H9 (cell line): ENCODE results near the gene KIF14. TPM values are rescaled to one million over a fixed set of nuclear protein-coding genes. Genes with fewer than 3 reads are reported as not detected.
A peak's percentile ranks its signal among the peaks of the same experiment; 100 is the strongest.

Experiments
- DNase-seq: peaks from one replicate; pipeline ENCODE4 v3.0.0-alpha.2; 2017
- H2AFZ ChIP-seq: one replicate; pipeline ENCODE4 v1.6.1; 2013; ENCODE audit warnings: mild to moderate bottlenecking, low read length, control low read depth, moderate library complexity
- H2AK5ac ChIP-seq: 2 replicates; pipeline ENCODE4 v1.6.1; 2013; ENCODE audit warnings: low read length, control low read depth, mixed read lengths; ENCODE audit not compliant: insufficient read length
- H2BK120ac ChIP-seq: one replicate; pipeline ENCODE4 v1.6.1; 2013; ENCODE audit warnings: low read depth, mild to moderate bottlenecking, low read length, control low read depth, inconsistent platforms; ENCODE audit not compliant: poor library complexity, severe bottlenecking
- H2BK12ac ChIP-seq: 2 replicates; pipeline ENCODE4 v1.6.1; 2013; ENCODE audit warnings: low read length, control low read depth, mixed read lengths, low read depth; ENCODE audit not compliant: insufficient read length
- H2BK15ac ChIP-seq: 2 replicates; pipeline ENCODE4 v1.6.1; 2013; ENCODE audit warnings: low read depth, low read length, control low read depth
- H2BK20ac ChIP-seq: one replicate; pipeline ENCODE4 v1.6.1; 2013; ENCODE audit warnings: low read depth, mild to moderate bottlenecking, low read length, control low read depth, inconsistent platforms; ENCODE audit not compliant: poor library complexity, severe bottlenecking
- H2BK5ac ChIP-seq: 2 replicates; pipeline ENCODE4 v1.6.1; 2013; ENCODE audit warnings: low read length, control low read depth, mixed read lengths; ENCODE audit not compliant: insufficient read length
- H3K14ac ChIP-seq: 2 replicates; pipeline ENCODE4 v1.6.1; 2013; ENCODE audit warnings: low read length, control low read depth; ENCODE audit not compliant: insufficient read depth
- H3K18ac ChIP-seq: 2 replicates; pipeline ENCODE4 v1.6.1; 2013; ENCODE audit warnings: low read depth, mild to moderate bottlenecking, mixed read lengths, low read length, control low read depth; ENCODE audit not compliant: insufficient read length
- H3K23ac ChIP-seq: 2 replicates; pipeline ENCODE4 v1.6.1; 2013; ENCODE audit warnings: low read length, control low read depth, mixed read lengths, low read depth; ENCODE audit not compliant: insufficient read length
- H3K23me2 ChIP-seq: 2 replicates; pipeline ENCODE4 v1.6.1; 2013; ENCODE audit warnings: low read depth, mild to moderate bottlenecking, mixed read lengths, low read length, control low read depth; ENCODE audit not compliant: insufficient read length, poor library complexity, severe bottlenecking
- H3K27ac ChIP-seq: 2 replicates; pipeline ENCODE4 v1.5.1; 2013; ENCODE audit warnings: low read length, control low read depth, mixed read lengths, low read depth; ENCODE audit not compliant: insufficient read length
- H3K27me3 ChIP-seq: 2 replicates; pipeline ENCODE4 v1.6.1; 2013; ENCODE audit warnings: low read length, control low read depth, inconsistent platforms; ENCODE audit not compliant: insufficient read depth
- H3K4ac ChIP-seq: 2 replicates; pipeline ENCODE4 v1.6.1; 2013; ENCODE audit warnings: low read depth, mild to moderate bottlenecking, control low read depth, inconsistent platforms, low read length, moderate library complexity
- H3K4me1 ChIP-seq: 2 replicates; pipeline ENCODE4 v1.6.1; 2013; ENCODE audit warnings: low read length, control low read depth, inconsistent platforms; ENCODE audit not compliant: insufficient read depth
- H3K4me2 ChIP-seq: 2 replicates; pipeline ENCODE4 v1.6.1; 2013; ENCODE audit warnings: low read length, control low read depth, mixed read lengths; ENCODE audit not compliant: insufficient read length, insufficient read depth
- H3K56ac ChIP-seq: 2 replicates; pipeline ENCODE4 v1.6.1; 2013; ENCODE audit warnings: low read depth, mild to moderate bottlenecking, mixed read lengths, low read length, control low read depth; ENCODE audit not compliant: insufficient read length
- H3K79me1 ChIP-seq: 2 replicates; pipeline ENCODE4 v1.6.1; 2013; ENCODE audit warnings: low read depth, mild to moderate bottlenecking, moderate library complexity, low read length, control low read depth, inconsistent platforms; ENCODE audit not compliant: insufficient read depth, poor library complexity, severe bottlenecking
- H3K79me2 ChIP-seq: 2 replicates; pipeline ENCODE4 v1.6.1; 2013; ENCODE audit warnings: low read length, control low read depth, inconsistent platforms; ENCODE audit not compliant: insufficient read depth
- H3K9ac ChIP-seq: 2 replicates; pipeline ENCODE4 v1.6.1; 2013; ENCODE audit warnings: low read length, control low read depth, mixed read lengths; ENCODE audit not compliant: insufficient read length; ENCODE audit errors: extremely low read depth
- H3K9me3 ChIP-seq: one replicate; pipeline ENCODE4 v1.6.1; 2013; ENCODE audit warnings: low read depth, low read length, inconsistent platforms; ENCODE audit not compliant: control insufficient read depth
- H3T11ph ChIP-seq: one replicate; pipeline ENCODE4 v1.6.1; 2013; ENCODE audit warnings: mild to moderate bottlenecking, low read length, control low read depth, inconsistent platforms
- H4K20me1 ChIP-seq: one replicate; pipeline ENCODE4 v1.6.1; 2013; ENCODE audit not compliant: control insufficient read depth, insufficient read length, insufficient read depth
- H4K5ac ChIP-seq: 2 replicates; pipeline ENCODE4 v1.6.1; 2013; ENCODE audit warnings: low read depth, mild to moderate bottlenecking, mixed read lengths, low read length, control low read depth; ENCODE audit not compliant: insufficient read length
- H4K8ac ChIP-seq: replicated peaks from 2 replicates; pipeline ENCODE4 v1.6.1; 2013; ENCODE audit warnings: low read length, control low read depth, mixed read lengths, low read depth; ENCODE audit not compliant: insufficient read length
- H4K91ac ChIP-seq: 2 replicates; pipeline ENCODE4 v1.6.1; 2013; ENCODE audit warnings: low read depth, mild to moderate bottlenecking, moderate library complexity, mixed read lengths, low read length, control low read depth; ENCODE audit not compliant: insufficient read length
- H3K27ac Mint-ChIP-seq, 3 experiments: 2 replicates in 2 of 3; 3 replicates in 1 of 3; pipeline ENCODE4 v1.8.0; 2020 to 2021; ENCODE audit warnings: mixed read lengths in 3 of 3, mild to moderate bottlenecking in 1 of 3, moderate library complexity in 1 of 3
- H3K27me3 Mint-ChIP-seq: 2 replicates; pipeline ENCODE4 v1.8.0; 2021; ENCODE audit warnings: low read depth, mild to moderate bottlenecking, moderate library complexity, mixed read lengths
- H3K36me3 Mint-ChIP-seq, 3 experiments: 2 replicates in 2 of 3; 3 replicates in 1 of 3; pipeline ENCODE4 v1.8.0; 2020 to 2021; ENCODE audit warnings: low read depth in 3 of 3, mixed read lengths in 3 of 3; ENCODE audit not compliant: insufficient read depth in 1 of 3
- H3K4me1 Mint-ChIP-seq, 2 experiments: 2 replicates each; pipeline ENCODE4 v1.8.0; 2020; ENCODE audit warnings: mixed read lengths in 2 of 2
- H3K4me3 Mint-ChIP-seq, 2 experiments: 2 replicates in 1 of 2; 3 replicates in 1 of 2; pipeline ENCODE4 v1.8.0; 2020 to 2021; ENCODE audit warnings: mild to moderate bottlenecking in 2 of 2, mixed read lengths in 2 of 2, moderate library complexity in 1 of 2
- H3K9me3 Mint-ChIP-seq, 2 experiments: 2 replicates in 1 of 2; 3 replicates in 1 of 2; pipeline ENCODE4 v1.8.0; 2020; ENCODE audit warnings: mild to moderate bottlenecking in 2 of 2, mixed read lengths in 2 of 2, moderate library complexity in 1 of 2
- WGBS: extraction: QIAGEN DNeasy Blood & Tissue Kit; methylation state at CpG from one replicate; pipeline ENCODE4 v1.1.7; 2013; ENCODE audit warnings: missing lambda C conversion rate, low lambda C conversion rate, mixed read lengths; ENCODE audit not compliant: insufficient read length; ENCODE audit errors: extremely low coverage; 5-methylcytosine and 5-hydroxymethylcytosine counted together
- total RNA-seq: library from RNA; stranded (reverse); gene quantifications from 2 replicates; pipeline ENCODE4 v1.2.1, GENCODE V29; 2021
- TF ChIP-seq, protein P1 (sequence below): fragments of 200-600 bp; sonication (generic); conservative IDR thresholded peaks from 3 replicates; pipeline ENCODE4 v1.8.0; 2021; ENCODE audit warnings: antibody characterized with exemption, mild to moderate bottlenecking

Gene KIF14
- total RNA-seq, 1 experiment from 2014 or later: 18.2 TPM

DNA sequence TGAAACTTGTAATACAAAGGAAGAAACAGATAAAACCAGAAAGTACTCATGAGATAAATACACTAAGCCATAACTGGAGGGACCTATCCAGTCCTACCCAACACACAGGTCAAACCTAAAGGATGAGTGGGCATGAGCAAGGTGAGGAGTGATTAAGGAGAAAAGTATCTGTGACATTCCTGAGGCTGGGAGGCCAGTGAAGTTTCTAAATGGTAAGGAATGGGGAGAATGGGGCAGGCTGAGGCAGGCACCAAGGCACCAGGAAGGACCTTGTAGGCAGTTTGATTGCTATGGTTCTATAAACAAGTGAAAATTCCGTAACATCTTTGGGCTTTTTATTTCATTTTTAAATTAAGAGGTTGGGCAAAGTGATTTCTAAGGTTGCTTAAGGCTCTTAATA is 38.7 kb upstream of the KIF14 start:
- H3K9ac ChIP-seq: no peak overlapping the region
- no peaks in the 10 kb centered on the region for H3K23me2 ChIP-seq
- no peaks in the 10 kb centered on the region for H3K79me2 ChIP-seq
- H2AFZ ChIP-seq: no peak overlapping the region
- Mint-ChIP-seq H3K27ac (peak overlapping the region in 1 of 3 experiments; percentile 65; a peak in 2 of 7 replicates), H3K9me3 (no peaks in the 10 kb centered on the region), H3K27me3 (no peaks in the 10 kb centered on the region), H3K4me1 (peaks cover 8 to 18% of the 10 kb centered on the region in 2 experiments; a peak in 3 of 4 replicates), H3K36me3 (peaks cover 31 to 84% (median 65%) of the 10 kb centered on the region in 3 experiments), H3K4me3 (no peak overlapping the region)
- no peak overlapping the region for H3K23ac ChIP-seq
- no peaks in the 10 kb centered on the region for H3K9me3 ChIP-seq
- no CpG with 5 or more reads among the region's 1 CpG for WGBS
- no peaks in the 10 kb centered on the region for H4K20me1 ChIP-seq
- no peak overlapping the region for H4K5ac ChIP-seq
- H2BK5ac ChIP-seq: no peak overlapping the region
- no peak overlapping the region for H3T11ph ChIP-seq
- H2BK120ac ChIP-seq: no peak overlapping the region
- H3K79me1 ChIP-seq: no peaks in the 10 kb centered on the region
- H3K27ac ChIP-seq: no peak overlapping the region
- no peak overlapping the region for H3K4me2 ChIP-seq
- no peak overlapping the region for H3K4ac ChIP-seq
- H3K14ac ChIP-seq: no peak overlapping the region
- TF ChIP-seq, protein P1, sequence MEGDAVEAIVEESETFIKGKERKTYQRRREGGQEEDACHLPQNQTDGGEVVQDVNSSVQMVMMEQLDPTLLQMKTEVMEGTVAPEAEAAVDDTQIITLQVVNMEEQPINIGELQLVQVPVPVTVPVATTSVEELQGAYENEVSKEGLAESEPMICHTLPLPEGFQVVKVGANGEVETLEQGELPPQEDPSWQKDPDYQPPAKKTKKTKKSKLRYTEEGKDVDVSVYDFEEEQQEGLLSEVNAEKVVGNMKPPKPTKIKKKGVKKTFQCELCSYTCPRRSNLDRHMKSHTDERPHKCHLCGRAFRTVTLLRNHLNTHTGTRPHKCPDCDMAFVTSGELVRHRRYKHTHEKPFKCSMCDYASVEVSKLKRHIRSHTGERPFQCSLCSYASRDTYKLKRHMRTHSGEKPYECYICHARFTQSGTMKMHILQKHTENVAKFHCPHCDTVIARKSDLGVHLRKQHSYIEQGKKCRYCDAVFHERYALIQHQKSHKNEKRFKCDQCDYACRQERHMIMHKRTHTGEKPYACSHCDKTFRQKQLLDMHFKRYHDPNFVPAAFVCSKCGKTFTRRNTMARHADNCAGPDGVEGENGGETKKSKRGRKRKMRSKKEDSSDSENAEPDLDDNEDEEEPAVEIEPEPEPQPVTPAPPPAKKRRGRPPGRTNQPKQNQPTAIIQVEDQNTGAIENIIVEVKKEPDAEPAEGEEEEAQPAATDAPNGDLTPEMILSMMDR: no peak
- no peak overlapping the region for H2BK15ac ChIP-seq
- no peaks in the 10 kb centered on the region for H3K27me3 ChIP-seq
- no peak overlapping the region for H2BK12ac ChIP-seq
- no peak overlapping the region for H3K56ac ChIP-seq
- no peak overlapping the region for H3K18ac ChIP-seq
- H4K8ac ChIP-seq: no peak overlapping the region
- H2BK20ac ChIP-seq: no peak overlapping the region
- H3K4me1 ChIP-seq: no peaks in the 10 kb centered on the region
- DNase-seq: peak; percentile 46
- H2AK5ac ChIP-seq: no peak overlapping the region
- H4K91ac ChIP-seq: no peak overlapping the region
